K562 (cell line): Measurements from ENCODE around the gene ZNF467. TPM values are rescaled to one million over a fixed set of nuclear protein-coding genes. Genes with fewer than 3 reads are reported as not detected.
A peak's percentile ranks its signal among the peaks of the same experiment; 100 is the strongest.

Source experiments
- CBFB ChIP-seq: sonication (generic); formaldehyde crosslinking; IDR thresholded peaks from 2 replicates; pipeline ENCODE4 v1.4.0; 2020; ENCODE audit warnings: mild to moderate bottlenecking, missing genetic modification reagents
- EGR1 ChIP-seq: fragments of 450-650 bp; conservative IDR thresholded peaks from 2 replicates; pipeline ENCODE4 v1.6.1; 2017; ENCODE audit warnings: mild to moderate bottlenecking
- ETS2 ChIP-seq: IDR thresholded peaks from 2 replicates; pipeline ENCODE4 v1.6.1; 2016; ENCODE audit warnings: borderline replicate concordance, missing genetic modification characterization, mild to moderate bottlenecking, moderate library complexity, missing compliant biosample characterization; ENCODE audit not compliant: poor library complexity, severe bottlenecking
- HNRNPH1 ChIP-seq: fragments of 200-400 bp; formaldehyde crosslinking; optimal IDR thresholded peaks from 2 replicates; pipeline ENCODE3; 2017; ENCODE audit warnings: low read depth, mild to moderate bottlenecking, low read length, moderate library complexity
- PRDM10 ChIP-seq: fragments of 450-650 bp; IDR thresholded peaks from 2 replicates; pipeline ENCODE4 v1.6.1; 2018; ENCODE audit not compliant: partially characterized antibody
- RFX7 ChIP-seq: fragments of 250-450 bp; sonication (Bioruptor Pico); IDR thresholded peaks from 2 replicates; pipeline ENCODE4 v1.5.1; 2021; ENCODE audit warnings: mild to moderate bottlenecking
- SAFB2 ChIP-seq: fragments of 200-400 bp; formaldehyde crosslinking; IDR thresholded peaks from 2 replicates; pipeline ENCODE4 v1.6.1; 2018; ENCODE audit warnings: borderline replicate concordance, low read length, low read depth, moderate library complexity; ENCODE audit not compliant: severe bottlenecking
- TAL1 ChIP-seq: fragments of 450-650 bp; IDR thresholded peaks from 2 replicates; pipeline ENCODE4 v1.6.1; 2016; ENCODE audit warnings: mild to moderate bottlenecking
- ZFX ChIP-seq: sonication (generic); formaldehyde crosslinking; IDR thresholded peaks from 2 replicates; pipeline ENCODE4 v1.8.0; 2022; ENCODE audit warnings: mild to moderate bottlenecking, missing genetic modification reagents, moderate library complexity
- ZNF324 ChIP-seq: fragments of 250-450 bp; sonication (Bioruptor Pico); IDR thresholded peaks from 2 replicates; pipeline ENCODE4 v1.4.0; 2020; ENCODE audit warnings: mild to moderate bottlenecking
- ZNF609 ChIP-seq: sonication (generic); formaldehyde crosslinking; IDR thresholded peaks from 2 replicates; pipeline ENCODE4 v1.8.1; 2023; ENCODE audit warnings: missing genetic modification reagents, mild to moderate bottlenecking, borderline replicate concordance
- polyA plus RNA-seq, 8 experiments: library from polyadenylated mRNA; depleted of rRNA in 4 of 8; stranded (reverse) in 5 of 8; unstranded in 3 of 8; fragments of >200 nt; fragmentation: Nextera tagmentation in 2 of 8; fragmentation: Illumina TruSeq in 1 of 8; extraction: Ambion mirVana in 2 of 8; extraction: Trizol in 1 of 8; gene quantifications; 2 replicates each; pipeline versions ENCODE4 v1.2.1 to v1.2.3, GENCODE V29; 2011 to 2014; ENCODE audit warnings: inconsistent platforms in 1 of 8, missing spikeins in 1 of 8
- total RNA-seq, 7 experiments: library from RNA; depleted of rRNA in 6 of 7; stranded (reverse); fragments of >200 nt in 6 of 7; fragmentation: Illumina TruSeq in 2 of 7; extraction: Trizol in 2 of 7; gene quantifications; 2 replicates each; pipeline versions ENCODE4 v1.2.1 to v1.2.3, GENCODE V29; 2011 to 2021; ENCODE audit warnings: low replicate concordance in 1 of 7
- TF ChIP-seq, protein P1 (sequence below): sonication (generic); formaldehyde crosslinking; IDR thresholded peaks from 2 replicates; pipeline ENCODE4 v1.8.0; 2022; ENCODE audit warnings: mild to moderate bottlenecking, missing genetic modification reagents
- TF ChIP-seq, protein P2 (sequence below): fragments of 150-350 bp; conservative IDR thresholded peaks from 2 replicates; pipeline ENCODE4 v1.6.1; 2014; ENCODE audit warnings: low read length

The ZNF467 gene
- total and polyA plus RNA-seq, 9 of the 15 experiments (the other 6 are each of a cell fraction or from before 2014, with no cell fraction given): 0.32 to 14.2 (median 1.7) TPM

GRCh38 chr7:149770728-149771636, 2.4 kb downstream of the ZNF467 start (continued):
- no peak for TF ChIP-seq RFX7 (CRISPR knock-in tag)
- TF ChIP-seq ZNF609: no peak
- TF ChIP-seq PRDM10: no peak
- TF ChIP-seq, protein P1, sequence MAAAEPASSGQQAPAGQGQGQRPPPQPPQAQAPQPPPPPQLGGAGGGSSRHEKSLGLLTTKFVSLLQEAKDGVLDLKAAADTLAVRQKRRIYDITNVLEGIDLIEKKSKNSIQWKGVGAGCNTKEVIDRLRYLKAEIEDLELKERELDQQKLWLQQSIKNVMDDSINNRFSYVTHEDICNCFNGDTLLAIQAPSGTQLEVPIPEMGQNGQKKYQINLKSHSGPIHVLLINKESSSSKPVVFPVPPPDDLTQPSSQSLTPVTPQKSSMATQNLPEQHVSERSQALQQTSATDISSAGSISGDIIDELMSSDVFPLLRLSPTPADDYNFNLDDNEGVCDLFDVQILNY (CRISPR knock-in tag): no peak
- TF ChIP-seq SAFB2: no peak
- 0 out of 2 replicates have a peak, but pooled peaks have one; percentile 43 for TF ChIP-seq CBFB (CRISPR knock-in tag)
- TF ChIP-seq ETS2: no peak
- no peak for TF ChIP-seq EGR1
- TF ChIP-seq HNRNPH1: no peak
- TF ChIP-seq TAL1: no peak
- TF ChIP-seq ZFX (CRISPR knock-in tag): 0 out of 2 replicates have a peak, but pooled peaks have one; percentile 16
- no peak for TF ChIP-seq ZNF324 (CRISPR knock-in tag)
- TF ChIP-seq, protein P2, sequence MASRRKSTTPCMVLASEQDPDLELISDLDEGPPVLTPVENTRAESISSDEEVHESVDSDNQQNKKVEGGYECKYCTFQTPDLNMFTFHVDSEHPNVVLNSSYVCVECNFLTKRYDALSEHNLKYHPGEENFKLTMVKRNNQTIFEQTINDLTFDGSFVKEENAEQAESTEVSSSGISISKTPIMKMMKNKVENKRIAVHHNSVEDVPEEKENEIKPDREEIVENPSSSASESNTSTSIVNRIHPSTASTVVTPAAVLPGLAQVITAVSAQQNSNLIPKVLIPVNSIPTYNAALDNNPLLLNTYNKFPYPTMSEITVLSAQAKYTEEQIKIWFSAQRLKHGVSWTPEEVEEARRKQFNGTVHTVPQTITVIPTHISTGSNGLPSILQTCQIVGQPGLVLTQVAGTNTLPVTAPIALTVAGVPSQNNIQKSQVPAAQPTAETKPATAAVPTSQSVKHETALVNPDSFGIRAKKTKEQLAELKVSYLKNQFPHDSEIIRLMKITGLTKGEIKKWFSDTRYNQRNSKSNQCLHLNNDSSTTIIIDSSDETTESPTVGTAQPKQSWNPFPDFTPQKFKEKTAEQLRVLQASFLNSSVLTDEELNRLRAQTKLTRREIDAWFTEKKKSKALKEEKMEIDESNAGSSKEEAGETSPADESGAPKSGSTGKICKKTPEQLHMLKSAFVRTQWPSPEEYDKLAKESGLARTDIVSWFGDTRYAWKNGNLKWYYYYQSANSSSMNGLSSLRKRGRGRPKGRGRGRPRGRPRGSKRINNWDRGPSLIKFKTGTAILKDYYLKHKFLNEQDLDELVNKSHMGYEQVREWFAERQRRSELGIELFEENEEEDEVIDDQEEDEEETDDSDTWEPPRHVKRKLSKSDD: no peak
